Pancreas (tissue), 10 donors: Measurements from ENCODE around the gene FAM222B. TPM values are rescaled to one million over a fixed set of nuclear protein-coding genes. Genes with fewer than 3 reads are reported as not detected.
"Not testable (repeated sequence)": the region's sequence is repeated elsewhere in the genome, so short reads cannot be mapped to it uniquely, and the experiment has no call there.

Source experiments
- ATAC-seq, 4 donors: fragments of 200-7000 bp; cut with Tn5 transposase; one replicate each; pipeline versions ENCODE4 v1.8.0 to v1.9.1; 2020; ENCODE audit warnings: mild to moderate bottlenecking in 4 of 4, moderate library complexity in 4 of 4
- DNase-seq, 6 donors: peaks; one replicate each; pipeline ENCODE4 v3.0.0-alpha.2; 2020
- FAIRE-seq: peaks from 2 replicates; lab custom pipeline; 2012; peaks lifted over from hg19 to GRCh38; lab: Jason Lieb, UNC
- H3K27ac ChIP-seq, 4 donors: fragments of 200-600 bp; sonication (generic); 1 replicate in 3 of 4; 2 replicates in 1 of 4; pipeline versions ENCODE4 v1.5.0 to v1.8.0; 2020
- H3K27me3 ChIP-seq, 4 donors: fragments of 200-600 bp; one replicate each; pipeline ENCODE4 v1.8.0; 2021
- H3K36me3 ChIP-seq, 3 donors: fragments of 200-600 bp; sonication (generic) in 1 of 3; one replicate each; pipeline versions ENCODE4 v1.5.0 to v1.8.0; 2020 to 2021
- H3K4me1 ChIP-seq, 3 donors: fragments of 200-600 bp; one replicate each; pipeline ENCODE4 v1.8.0; 2021
- H3K4me3 ChIP-seq, 4 donors: fragments of 200-600 bp; sonication (generic) in 2 of 4; one replicate each; pipeline versions ENCODE4 v1.5.0 to v1.8.0; 2020 to 2021
- H3K9me3 ChIP-seq, 4 donors: fragments of 200-600 bp; one replicate each; pipeline ENCODE4 v1.8.0; 2021
- CTCF ChIP-seq, 4 donors: fragments of 200-600 bp; sonication (generic) in 3 of 4; IDR thresholded peaks; one replicate each; pipeline versions ENCODE4 v1.5.0 to v1.8.0; 2021; ENCODE audit warnings: antibody characterized with exemption in 4 of 4
- WGBS, 2 donors: extraction: QIAGEN DNeasy Blood & Tissue Kit; methylation state at CpG; one replicate each; pipeline ENCODE4 v1.1.7; 2013; 5-methylcytosine and 5-hydroxymethylcytosine counted together
- intact Hi-C, 3 donors: fragments of 100-400 bp; cut with DNase I; formaldehyde crosslinking; loops; one replicate each; pipeline versions ENCODE4 v1.11.1 to v1.14.2; 2022
- polyA plus RNA-seq, 2 donors: library from polyadenylated mRNA; stranded (reverse); fragments of 200-250 nt; gene quantifications; one replicate each; pipeline ENCODE4 v1.2.3, GENCODE V29; 2013
- total RNA-seq, 6 donors: library from RNA; stranded (reverse); fragmentation: NEBNext Ultra II Directional in 4 of 6; extraction: Animal tissue kit (Norgen Biotek cat#: 25700) in 4 of 6; gene quantifications; one replicate each; pipeline versions ENCODE4 v1.2.1 to v1.2.4, GENCODE V29; 2021 to 2023
- donor health status: healthy with polysubstance abuse.
- donor health status: DM: no; HTN: no; CAD: no; lungs with moderate emphysema.
- donor health status: DM: no; HTN: no; CAD: no.
- donor health status: control.
- donor health status: control.
- donor health status: Bipolar disorder and iron deficiency.
- donor health status: DM: yes; HTN: yes; CAD: no.
- donor health status: DM: no; HTN: no; CAD: no.
- donor health status: DM: no; HTN: no; CAD: no.
- donor health status: DM: yes; HTN: yes; CAD: no.

FAM222B gene
- total and polyA plus RNA-seq, 8 donors: 5.5 to 15.6 (median 8.1) TPM

GRCh38 chr17:28878981-28879380, 36.4 kb upstream of the FAM222B start:
- Histone ChIP-seq H3K4me3 (no peak overlapping the region), H3K27me3 (no peaks in the 10 kb centered on the region), H3K36me3 (peaks cover 0 to 42% (median 5%) of the 10 kb centered on the region in 3 donors), H3K4me1 (no peaks in the 10 kb centered on the region), H3K27ac (no peak overlapping the region), H3K9me3 (no peaks in the 10 kb centered on the region)
- ATAC-seq (peak in 3 of 4 donors; percentile 63 to 80 (median 77)), FAIRE-seq (no peak), DNase-seq (peak in 1 of 6 donors; percentile 18)
- TF ChIP-seq CTCF (IDR thresholded peaks at IDR 0.05): no peak
- WGBS, 2 donors: 65 to 83% methylated on average over 4 of the region's 4 CpGs
- intact Hi-C loops: no loop called here

- no peak for FAIRE-seq
- no peaks in the 10 kb centered on the region for H3K9me3 ChIP-seq
- no peak for DNase-seq
- TF ChIP-seq CTCF (IDR thresholded peaks at IDR 0.05): no peak
- H3K4me1 ChIP-seq: no peaks in the 10 kb centered on the region
- intact Hi-C loops: no loop called here
- H3K27me3 ChIP-seq: no peaks in the 10 kb centered on the region
- H3K4me3 ChIP-seq: no peak overlapping the region
- no peak for ATAC-seq
- no peak overlapping the region for H3K27ac ChIP-seq
- 84 to 88% methylated on average over 2 of the region's 2 CpGs for WGBS, 2 donors
- H3K36me3 ChIP-seq: peaks cover 0 to 41% (median 5%) of the 10 kb centered on the region in 3 donors
Observed at GRCh38 chr17:28878158-28878910, 35.7 kb upstream of the FAM222B start.

- FAIRE-seq, H3K27me3 ChIP-seq, H3K27ac ChIP-seq, intact Hi-C loops, H3K4me1 ChIP-seq, H3K9me3 ChIP-seq, H3K4me3 ChIP-seq, ATAC-seq: not testable (repeated sequence)
- 93 to 95% methylated on average over 6 of the region's 6 CpGs for WGBS, 2 donors
- H3K36me3 ChIP-seq: peaks cover 0 to 30% (median 4%) of the 10 kb centered on the region in 3 donors
- peak in 1 of 6 donors; percentile 0 for DNase-seq
Observed at GRCh38 chr17:28877150-28877711, 34.6 kb upstream of the FAM222B start.

GRCh38 chr17:28875848-28876550, 33.4 kb upstream of the FAM222B start:
- Histone ChIP-seq H3K27me3 (no peaks in the 10 kb centered on the region), H3K27ac (no peak overlapping the region), H3K9me3 (no peaks in the 10 kb centered on the region), H3K36me3 (peaks cover 0 to 17% (median 0%) of the 10 kb centered on the region in 3 donors), H3K4me1 (no peaks in the 10 kb centered on the region), H3K4me3 (no peak overlapping the region)
- peak in 1 of 6 donors; percentile 14 for DNase-seq
- ATAC-seq: no peak
- 32 to 46% methylated on average over 1 of the region's 1 CpG for WGBS, 2 donors
- FAIRE-seq: no peak
- no peak for TF ChIP-seq CTCF (IDR thresholded peaks at IDR 0.05)
- intact Hi-C loops: no loop called here

GRCh38 chr17:28874750-28875149, 32.2 kb upstream of the FAM222B start:
- intact Hi-C loops: no loop called here
- ATAC-seq: no peak
- Histone ChIP-seq H3K4me1 (no peaks in the 10 kb centered on the region), H3K36me3 (peaks cover 0 to 5% (median 0%) of the 10 kb centered on the region in 3 donors), H3K9me3 (no peaks in the 10 kb centered on the region), H3K4me3 (no peak overlapping the region), H3K27me3 (no peaks in the 10 kb centered on the region), H3K27ac (no peak overlapping the region)
- 80 to 83% methylated on average over 3 of the region's 3 CpGs for WGBS, 2 donors
- no peak for DNase-seq
- FAIRE-seq: no peak
- no peak for TF ChIP-seq CTCF (IDR thresholded peaks at IDR 0.05)
